Measurements from ENCODE around the gene CPNE4.

Gene CPNE4

DNA sequence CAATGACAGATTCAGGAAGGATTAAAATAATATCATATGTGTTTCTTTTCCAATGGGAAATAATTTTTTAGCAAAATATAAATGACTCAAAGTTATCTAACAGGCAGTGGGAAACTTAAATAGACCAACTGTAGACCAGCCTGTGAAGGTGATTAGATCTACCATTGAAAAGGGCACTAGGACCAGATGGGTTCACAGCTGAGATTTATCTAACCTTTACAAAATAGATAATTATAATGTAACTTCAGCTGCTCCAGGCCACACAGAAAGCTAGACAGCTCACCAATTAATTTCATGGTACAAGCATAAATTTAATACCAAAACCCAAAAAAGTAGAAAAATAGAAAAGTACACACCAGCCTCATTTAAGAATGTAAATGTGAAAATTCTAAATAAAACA is 291.7 kb downstream of the CPNE4 start:
- TF ChIP-seq, protein P1, sequence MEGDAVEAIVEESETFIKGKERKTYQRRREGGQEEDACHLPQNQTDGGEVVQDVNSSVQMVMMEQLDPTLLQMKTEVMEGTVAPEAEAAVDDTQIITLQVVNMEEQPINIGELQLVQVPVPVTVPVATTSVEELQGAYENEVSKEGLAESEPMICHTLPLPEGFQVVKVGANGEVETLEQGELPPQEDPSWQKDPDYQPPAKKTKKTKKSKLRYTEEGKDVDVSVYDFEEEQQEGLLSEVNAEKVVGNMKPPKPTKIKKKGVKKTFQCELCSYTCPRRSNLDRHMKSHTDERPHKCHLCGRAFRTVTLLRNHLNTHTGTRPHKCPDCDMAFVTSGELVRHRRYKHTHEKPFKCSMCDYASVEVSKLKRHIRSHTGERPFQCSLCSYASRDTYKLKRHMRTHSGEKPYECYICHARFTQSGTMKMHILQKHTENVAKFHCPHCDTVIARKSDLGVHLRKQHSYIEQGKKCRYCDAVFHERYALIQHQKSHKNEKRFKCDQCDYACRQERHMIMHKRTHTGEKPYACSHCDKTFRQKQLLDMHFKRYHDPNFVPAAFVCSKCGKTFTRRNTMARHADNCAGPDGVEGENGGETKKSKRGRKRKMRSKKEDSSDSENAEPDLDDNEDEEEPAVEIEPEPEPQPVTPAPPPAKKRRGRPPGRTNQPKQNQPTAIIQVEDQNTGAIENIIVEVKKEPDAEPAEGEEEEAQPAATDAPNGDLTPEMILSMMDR (IDR thresholded peaks at IDR 0.05; ENCODE audit: insufficient read depth, low read length, missing control alignments): no peak
- POLR2A ChIA-PET: no interaction called here
- H3K4me3 ChIP-seq (ENCODE audit: low read depth, low read length): no peak overlapping the region
- no peak for DNase-seq (ENCODE audit: low read depth, low spot score)
- CTCF ChIA-PET: no interaction called here

DNA sequence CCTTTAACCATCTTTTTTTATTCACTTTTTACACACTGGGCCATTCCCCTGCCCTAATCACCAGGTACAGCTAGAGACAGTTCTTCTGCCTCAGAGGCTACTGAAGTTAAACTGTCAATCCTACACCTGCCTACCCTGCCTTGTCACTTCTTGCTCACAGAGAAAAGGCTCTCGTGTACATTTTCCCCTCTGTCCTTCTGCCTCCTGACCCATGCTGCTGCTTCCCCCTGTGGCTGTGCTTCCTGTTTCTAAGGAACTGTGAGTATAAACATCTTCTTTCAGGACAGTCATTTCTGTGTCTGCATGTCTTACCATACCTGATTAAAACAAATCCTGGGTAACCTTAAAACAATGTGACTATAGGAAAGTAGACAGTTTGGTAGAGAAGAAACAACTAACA is 295.6 kb downstream of the CPNE4 start:
- no peak for DNase-seq (ENCODE audit: low read depth, low spot score)
- ChIA-PET POLR2A (no interaction called here), CTCF (no interaction called here)
- TF ChIP-seq, protein P1 (IDR thresholded peaks at IDR 0.05; ENCODE audit: insufficient read depth, low read length, missing control alignments): no peak
- H3K4me3 ChIP-seq (ENCODE audit: low read depth, low read length): no peak overlapping the region

DNA sequence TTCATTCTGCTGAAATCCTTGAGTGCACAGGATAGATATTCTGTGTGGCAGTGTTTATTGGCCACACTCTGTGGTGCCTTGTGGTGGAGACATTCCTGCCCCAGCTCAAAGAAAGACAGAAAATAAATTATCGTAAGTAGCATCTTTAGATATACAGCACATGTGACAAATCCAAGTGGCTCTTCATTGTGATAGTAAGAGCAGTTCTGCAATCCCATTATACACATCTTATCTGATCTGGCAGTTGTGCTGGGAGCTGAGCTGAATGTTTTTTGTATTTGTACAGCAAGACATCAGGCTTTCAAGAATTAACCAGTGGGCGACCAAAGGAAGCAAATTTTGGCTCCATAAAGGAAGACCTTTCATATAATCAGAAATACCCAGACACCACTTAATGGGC is 296.7 kb downstream of the CPNE4 start:
- H3K4me3 ChIP-seq (ENCODE audit: low read depth, low read length): no peak overlapping the region
- CTCF ChIA-PET: no interaction called here
- no peak for DNase-seq (ENCODE audit: low read depth, low spot score)
- POLR2A ChIA-PET: no interaction called here
- TF ChIP-seq, protein P1 (IDR thresholded peaks at IDR 0.05; ENCODE audit: insufficient read depth, low read length, missing control alignments): no peak

DNA sequence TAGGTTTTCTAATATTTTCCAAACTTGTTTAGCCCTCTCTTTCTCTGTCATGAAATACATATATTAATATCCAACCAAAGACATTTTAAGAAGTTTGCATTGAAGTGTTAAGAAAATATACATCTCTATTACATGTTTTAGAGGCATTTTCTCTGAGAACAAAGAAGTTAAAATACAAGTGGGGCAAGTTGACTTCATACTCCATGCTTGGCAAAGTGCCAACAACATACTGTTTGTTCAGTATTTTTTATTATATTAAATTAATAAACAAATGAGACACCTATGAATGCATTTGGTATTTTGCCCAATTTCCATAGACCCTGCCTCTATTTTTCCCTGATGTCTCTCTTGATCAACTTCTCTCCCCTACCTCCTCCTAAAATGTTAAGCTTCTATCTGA is 299.3 kb downstream of the CPNE4 start:
- no peak for DNase-seq (ENCODE audit: low read depth, low spot score)
- no peak overlapping the region for H3K4me3 ChIP-seq (ENCODE audit: low read depth, low read length)
- TF ChIP-seq, protein P1 (IDR thresholded peaks at IDR 0.05; ENCODE audit: insufficient read depth, low read length, missing control alignments): no peak
- ChIA-PET CTCF (no interaction called here), POLR2A (no interaction called here)

DNA sequence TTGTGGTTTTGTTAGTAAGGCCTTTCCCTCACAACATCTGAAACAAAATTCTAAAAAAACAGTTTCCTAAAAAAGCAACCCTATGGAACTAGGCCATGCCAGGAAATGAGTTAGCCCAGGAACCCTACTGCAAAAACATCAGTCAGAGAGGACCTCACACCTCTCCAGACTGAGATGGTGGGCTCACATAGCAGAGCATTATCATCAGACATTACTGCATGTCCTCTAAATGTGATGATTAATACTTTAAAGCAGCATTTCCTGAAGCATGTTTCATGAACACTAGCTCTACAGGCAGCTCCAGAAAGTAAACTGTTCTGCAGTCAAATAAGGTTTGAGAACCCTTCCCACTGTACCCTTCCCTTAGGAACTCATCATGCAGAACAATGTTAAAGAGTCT is 299.7 kb downstream of the CPNE4 start:
- H3K4me3 ChIP-seq (ENCODE audit: low read depth, low read length): no peak overlapping the region
- ChIA-PET POLR2A (no interaction called here), CTCF (no interaction called here)
- peak; percentile 24 for DNase-seq (ENCODE audit: low read depth, low spot score)
- TF ChIP-seq, protein P1 (IDR thresholded peaks at IDR 0.05; ENCODE audit: insufficient read depth, low read length, missing control alignments): no peak

DNA sequence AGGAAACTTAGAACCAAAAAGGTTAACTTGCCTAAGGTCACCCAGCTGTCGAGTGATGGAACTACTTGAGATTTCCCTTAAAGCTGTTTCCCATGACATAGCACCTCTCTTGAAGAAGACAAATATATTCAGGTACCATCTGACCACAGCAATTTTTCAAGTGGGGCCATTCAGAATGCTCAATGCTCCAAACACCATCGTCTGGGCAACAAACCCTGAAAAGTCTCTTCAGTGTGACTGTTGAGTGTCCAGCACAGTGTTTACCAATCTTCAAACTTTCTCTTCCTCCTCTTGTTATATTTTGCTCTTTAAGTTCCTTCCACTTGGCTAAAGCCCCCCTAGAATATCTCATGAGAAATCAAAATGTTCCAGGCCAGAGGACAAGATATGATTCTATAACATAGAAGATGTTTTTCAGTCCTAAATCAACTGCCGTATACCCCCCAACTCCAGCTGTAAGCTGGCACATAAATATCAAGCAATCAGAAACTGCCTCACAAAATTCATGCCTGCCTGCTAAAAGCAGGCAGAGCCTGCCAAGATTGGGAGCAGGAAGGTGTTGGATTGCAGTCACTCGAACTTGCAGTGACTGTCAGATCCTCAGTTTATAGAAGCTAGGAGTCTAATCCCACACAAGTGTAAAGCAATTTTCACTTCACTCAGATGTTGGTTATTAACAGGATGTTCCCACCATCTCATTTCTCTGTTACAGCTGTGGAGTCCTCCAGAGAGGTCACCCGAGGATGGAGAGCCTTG is 301.6 kb downstream of the CPNE4 start:
- ChIA-PET POLR2A (no interaction called here), CTCF (no interaction called here)
- DNase-seq (ENCODE audit: low read depth, low spot score): no peak
- TF ChIP-seq, protein P1 (IDR thresholded peaks at IDR 0.05; ENCODE audit: insufficient read depth, low read length, missing control alignments): no peak
- H3K4me3 ChIP-seq (ENCODE audit: low read depth, low read length): no peak overlapping the region

Data from AG04449 (cell line).